ENCODE data around the gene MLPH. TPM values are rescaled to one million over a fixed set of nuclear protein-coding genes. Genes with fewer than 3 reads are reported as not detected.

Gene MLPH
- total and polyA plus RNA-seq, 2 of the 13 experiments (the other 11 are each of a cell fraction or from before 2014, with no cell fraction given), result 0.12 TPM; not detected in 1

DNA sequence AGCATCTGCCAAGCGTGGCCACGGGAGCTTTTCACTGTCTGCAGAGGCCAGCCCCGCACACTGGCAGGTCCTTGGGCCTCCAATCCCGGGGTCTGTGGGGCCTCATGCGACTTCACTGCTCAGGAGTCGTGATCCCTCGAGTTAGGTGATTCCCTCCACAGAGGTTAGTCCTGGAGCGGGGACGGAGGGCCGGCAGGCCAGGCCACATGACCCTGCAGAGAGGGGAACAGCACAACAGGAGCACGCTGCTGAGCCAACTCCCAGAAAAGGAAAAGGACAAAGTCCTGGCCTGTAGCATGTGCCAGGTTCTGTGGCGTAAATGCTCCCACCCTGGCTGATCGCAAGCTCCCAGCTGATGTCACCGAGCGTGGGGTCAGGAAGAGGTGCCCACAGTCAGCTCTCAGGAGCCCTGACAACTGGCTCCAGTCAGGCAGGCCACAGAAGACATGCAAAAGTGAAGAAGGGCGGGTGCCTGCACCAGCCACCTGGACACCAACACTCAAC, 64.1 kb downstream of the MLPH start (continued):
- TF ChIP-seq, protein P1, sequence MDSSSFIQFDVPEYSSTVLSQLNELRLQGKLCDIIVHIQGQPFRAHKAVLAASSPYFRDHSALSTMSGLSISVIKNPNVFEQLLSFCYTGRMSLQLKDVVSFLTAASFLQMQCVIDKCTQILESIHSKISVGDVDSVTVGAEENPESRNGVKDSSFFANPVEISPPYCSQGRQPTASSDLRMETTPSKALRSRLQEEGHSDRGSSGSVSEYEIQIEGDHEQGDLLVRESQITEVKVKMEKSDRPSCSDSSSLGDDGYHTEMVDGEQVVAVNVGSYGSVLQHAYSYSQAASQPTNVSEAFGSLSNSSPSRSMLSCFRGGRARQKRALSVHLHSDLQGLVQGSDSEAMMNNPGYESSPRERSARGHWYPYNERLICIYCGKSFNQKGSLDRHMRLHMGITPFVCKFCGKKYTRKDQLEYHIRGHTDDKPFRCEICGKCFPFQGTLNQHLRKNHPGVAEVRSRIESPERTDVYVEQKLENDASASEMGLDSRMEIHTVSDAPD (CRISPR knock-in tag; IDR thresholded peaks at IDR 0.05), result no peak
- TF ChIP-seq YEATS2 (CRISPR knock-in tag; IDR thresholded peaks at IDR 0.05; ENCODE audit: borderline replicate concordance) (no peak), HOXA5 (CRISPR knock-in tag; IDR thresholded peaks at IDR 0.05) (no peak), YEATS4 (CRISPR knock-in tag; IDR thresholded peaks at IDR 0.05; ENCODE audit: borderline replicate concordance) (no peak), HCFC1 (IDR thresholded peaks at IDR 0.05; ENCODE audit: low read depth, low read length) (no peak), NPAS2 (CRISPR knock-in tag; IDR thresholded peaks at IDR 0.05; ENCODE audit: borderline replicate concordance) (no peak), ESRRA (CRISPR knock-in tag; IDR thresholded peaks at IDR 0.05; ENCODE audit: low read depth) (no peak), LCORL (IDR thresholded peaks at IDR 0.05) (no peak), LCORL (CRISPR knock-in tag; IDR thresholded peaks at IDR 0.05) (0 out of 2 replicates have a peak, but pooled peaks have one; percentile 36), ZNF430 (CRISPR knock-in tag; IDR thresholded peaks at IDR 0.05) (peak; percentile 67; the same call in 1 of the 2 replicates), ZNF790 (CRISPR knock-in tag; IDR thresholded peaks at IDR 0.05; ENCODE audit: borderline replicate concordance) (no peak), ZNF160 (CRISPR knock-in tag; IDR thresholded peaks at IDR 0.05) (no peak), ZNF143 (CRISPR knock-in tag; IDR thresholded peaks at IDR 0.05) (no peak), ZNF768 (CRISPR knock-in tag; IDR thresholded peaks at IDR 0.05) (no peak), ZNF263 (CRISPR knock-in tag; IDR thresholded peaks at IDR 0.05) (0 out of 2 replicates have a peak, but pooled peaks have one; percentile 21), SMYD3 (CRISPR knock-in tag; IDR thresholded peaks at IDR 0.05) (no peak), RCOR2 (CRISPR knock-in tag; IDR thresholded peaks at IDR 0.05) (no peak), ZNF557 (CRISPR knock-in tag; IDR thresholded peaks at IDR 0.05) (no peak), ZNF232 (CRISPR knock-in tag; IDR thresholded peaks at IDR 0.05; ENCODE audit: borderline replicate concordance) (no peak), ZFP82 (CRISPR knock-in tag; IDR thresholded peaks at IDR 0.05; ENCODE audit: borderline replicate concordance) (no peak), GATA4 (IDR thresholded peaks at IDR 0.05; ENCODE audit: borderline replicate concordance, low read depth) (no peak), DNMT3B (CRISPR knock-in tag; conservative IDR thresholded peaks at IDR 0.05) (no peak), NFKB2 (CRISPR knock-in tag; IDR thresholded peaks at IDR 0.05; ENCODE audit: borderline replicate concordance) (0 out of 2 replicates have a peak, but pooled peaks have one; percentile 78), NAIF1 (CRISPR knock-in tag; IDR thresholded peaks at IDR 0.05; ENCODE audit: borderline replicate concordance) (no peak), RFX1 (IDR thresholded peaks at IDR 0.05) (no peak)
- TF ChIP-seq, protein P2, sequence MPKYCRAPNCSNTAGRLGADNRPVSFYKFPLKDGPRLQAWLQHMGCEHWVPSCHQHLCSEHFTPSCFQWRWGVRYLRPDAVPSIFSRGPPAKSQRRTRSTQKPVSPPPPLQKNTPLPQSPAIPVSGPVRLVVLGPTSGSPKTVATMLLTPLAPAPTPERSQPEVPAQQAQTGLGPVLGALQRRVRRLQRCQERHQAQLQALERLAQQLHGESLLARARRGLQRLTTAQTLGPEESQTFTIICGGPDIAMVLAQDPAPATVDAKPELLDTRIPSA (CRISPR knock-in tag; IDR thresholded peaks at IDR 0.05; ENCODE audit: borderline replicate concordance), result no peak
- TF ChIP-seq, protein P3, sequence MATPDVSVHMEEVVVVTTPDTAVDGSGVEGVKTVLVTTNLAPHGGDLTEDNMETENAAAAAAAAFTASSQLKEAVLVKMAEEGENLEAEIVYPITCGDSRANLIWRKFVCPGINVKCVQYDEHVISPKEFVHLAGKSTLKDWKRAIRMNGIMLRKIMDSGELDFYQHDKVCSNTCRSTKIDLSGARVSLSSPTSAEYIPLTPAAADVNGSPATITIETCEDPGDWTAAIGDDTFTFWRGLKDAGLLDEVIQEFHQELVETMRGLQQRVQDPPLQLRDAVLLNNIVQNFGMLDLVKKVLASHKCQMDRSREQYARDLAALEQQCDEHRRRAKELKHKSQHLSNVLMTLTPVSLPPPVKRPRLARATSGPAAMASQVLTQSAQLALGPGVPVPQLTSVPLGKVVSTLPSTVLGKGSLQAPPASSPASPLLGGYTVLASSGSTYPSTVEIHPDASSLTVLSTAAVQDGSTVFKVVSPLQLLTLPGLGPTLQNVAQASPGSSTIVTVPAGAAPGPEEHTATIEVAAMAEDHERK (CRISPR knock-in tag; IDR thresholded peaks at IDR 0.05; ENCODE audit: low read depth), result no peak
- TF ChIP-seq, protein P4, sequence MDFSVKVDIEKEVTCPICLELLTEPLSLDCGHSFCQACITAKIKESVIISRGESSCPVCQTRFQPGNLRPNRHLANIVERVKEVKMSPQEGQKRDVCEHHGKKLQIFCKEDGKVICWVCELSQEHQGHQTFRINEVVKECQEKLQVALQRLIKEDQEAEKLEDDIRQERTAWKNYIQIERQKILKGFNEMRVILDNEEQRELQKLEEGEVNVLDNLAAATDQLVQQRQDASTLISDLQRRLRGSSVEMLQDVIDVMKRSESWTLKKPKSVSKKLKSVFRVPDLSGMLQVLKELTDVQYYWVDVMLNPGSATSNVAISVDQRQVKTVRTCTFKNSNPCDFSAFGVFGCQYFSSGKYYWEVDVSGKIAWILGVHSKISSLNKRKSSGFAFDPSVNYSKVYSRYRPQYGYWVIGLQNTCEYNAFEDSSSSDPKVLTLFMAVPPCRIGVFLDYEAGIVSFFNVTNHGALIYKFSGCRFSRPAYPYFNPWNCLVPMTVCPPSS (IDR thresholded peaks at IDR 0.05), result no peak
- TF ChIP-seq, protein P5, sequence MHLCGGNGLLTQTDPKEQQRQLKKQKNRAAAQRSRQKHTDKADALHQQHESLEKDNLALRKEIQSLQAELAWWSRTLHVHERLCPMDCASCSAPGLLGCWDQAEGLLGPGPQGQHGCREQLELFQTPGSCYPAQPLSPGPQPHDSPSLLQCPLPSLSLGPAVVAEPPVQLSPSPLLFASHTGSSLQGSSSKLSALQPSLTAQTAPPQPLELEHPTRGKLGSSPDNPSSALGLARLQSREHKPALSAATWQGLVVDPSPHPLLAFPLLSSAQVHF (CRISPR knock-in tag; IDR thresholded peaks at IDR 0.05), result no peak
